ENCODE results near the gene ACADM. TPM values are rescaled to one million over a fixed set of nuclear protein-coding genes. Genes with fewer than 3 reads are reported as not detected.
"Not testable (repeated sequence)": the region's sequence is repeated elsewhere in the genome, so short reads cannot be mapped to it uniquely, and the experiment has no call there.

The ACADM gene
- total and polyA plus RNA-seq, 4 experiments from 2014 or later = 31.9 to 67.2 (median 41.6) TPM

DNA sequence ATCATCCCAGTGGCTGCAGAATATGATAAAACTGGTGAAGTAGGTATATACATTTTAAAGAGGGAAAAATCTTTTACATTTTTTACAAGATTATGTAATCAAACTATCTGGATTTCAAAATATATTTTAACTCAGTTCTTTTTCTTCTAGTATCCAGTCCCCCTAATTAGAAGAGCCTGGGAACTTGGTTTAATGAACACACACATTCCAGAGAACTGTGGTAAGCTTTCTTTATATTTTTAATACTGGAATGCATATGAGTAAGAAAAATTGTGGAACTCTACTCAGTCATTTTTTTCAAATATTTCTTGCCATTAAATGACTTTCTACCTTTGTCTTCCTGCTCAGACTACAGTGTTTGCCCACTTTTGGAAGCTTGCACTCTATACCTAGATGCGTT is 8.2 kb downstream of the ACADM start:
- no peaks in the 10 kb centered on the region for H3K27me3 ChIP-seq (ENCODE audit: insufficient read depth, low read length)
- no peak overlapping the region for H3K4me3 Mint-ChIP-seq
- H3K36me3 ChIP-seq (ENCODE audit: insufficient read depth, low read length) = peaks cover 13% of the 10 kb centered on the region
- H3K27ac Mint-ChIP-seq = no peak overlapping the region
- H3K4me3 ChIP-seq (ENCODE audit: low read length in 2 of 2) = no peak overlapping the region
- H3K36me3 Mint-ChIP-seq = peaks cover 18 to 26% of the 10 kb centered on the region in 2 donors
- peaks cover 2% of the 10 kb centered on the region for H3K4me1 ChIP-seq (ENCODE audit: insufficient read depth, low read length)
- no peak for DNase-seq
- H3K27me3 Mint-ChIP-seq = no peaks in the 10 kb centered on the region
- ChIA-PET CTCF (ENCODE audit: partially characterized antibody) (no interaction called here), POLR2A (ENCODE audit: partially characterized antibody) (interaction anchor here (0.6 kb wide), 1 partner anchor 15 kb away, joined by 3 read pairs; no protein-coding TSS in a partner anchor)
- H3K9me3 Mint-ChIP-seq = no peaks in the 10 kb centered on the region
- H3K27ac ChIP-seq (ENCODE audit: low read depth, low read length) = no peak overlapping the region
- intact Hi-C loops (cut with micrococcal nuclease) = no loop called here
- H3K4me1 Mint-ChIP-seq = peaks cover 2 to 6% (median 5%) of the 10 kb centered on the region in 4 donors
- no peaks in the 10 kb centered on the region for H3K9me3 ChIP-seq (ENCODE audit: control insufficient read depth in 1 of 2, low read length in 2 of 2)

DNA sequence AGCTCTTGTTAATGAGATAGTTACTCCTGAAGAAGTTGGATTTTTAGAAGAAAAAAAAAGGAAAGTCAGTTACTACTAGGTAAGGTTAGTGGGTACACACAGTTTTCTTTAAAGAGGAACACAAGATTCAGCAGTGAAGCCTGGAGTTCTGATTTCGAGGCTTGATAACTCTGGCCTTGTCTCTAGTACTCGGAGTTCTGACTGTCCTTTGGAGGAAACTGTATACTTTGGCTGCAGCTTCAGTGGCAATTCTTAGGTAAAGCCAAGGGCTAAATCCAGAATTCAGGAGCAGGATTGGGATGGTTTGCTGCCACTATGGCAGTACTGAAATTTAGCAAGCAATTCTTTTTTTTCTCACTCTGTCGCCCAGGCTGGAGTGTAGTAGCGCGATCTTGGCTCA is 9.2 kb downstream of the ACADM start:
- DNase-seq = no peak
- peaks cover 21 to 28% of the 10 kb centered on the region in 2 donors for H3K36me3 Mint-ChIP-seq
- H3K27ac Mint-ChIP-seq = peak overlapping the region in 1 of 7 donors; percentile 2
- POLR2A ChIA-PET (ENCODE audit: partially characterized antibody) = no interaction called here
- Histone ChIP-seq H3K27me3 (ENCODE audit: insufficient read depth, low read length) (no peaks in the 10 kb centered on the region), H3K9me3 (ENCODE audit: control insufficient read depth in 1 of 2, low read length in 2 of 2) (no peaks in the 10 kb centered on the region), H3K4me1 (ENCODE audit: insufficient read depth, low read length) (no peaks in the 10 kb centered on the region), H3K27ac (ENCODE audit: low read depth, low read length) (no peak overlapping the region), H3K4me3 (ENCODE audit: low read length in 2 of 2) (no peak overlapping the region), H3K36me3 (ENCODE audit: insufficient read depth, low read length) (peaks cover 13% of the 10 kb centered on the region)
- H3K4me1 Mint-ChIP-seq = peaks cover 0 to 5% (median 2%) of the 10 kb centered on the region in 4 donors
- H3K9me3 Mint-ChIP-seq = no peaks in the 10 kb centered on the region
- intact Hi-C loops (cut with micrococcal nuclease) = no loop called here
- H3K27me3 Mint-ChIP-seq = no peaks in the 10 kb centered on the region
- CTCF ChIA-PET (ENCODE audit: partially characterized antibody) = no interaction called here
- no peak overlapping the region for H3K4me3 Mint-ChIP-seq

DNA sequence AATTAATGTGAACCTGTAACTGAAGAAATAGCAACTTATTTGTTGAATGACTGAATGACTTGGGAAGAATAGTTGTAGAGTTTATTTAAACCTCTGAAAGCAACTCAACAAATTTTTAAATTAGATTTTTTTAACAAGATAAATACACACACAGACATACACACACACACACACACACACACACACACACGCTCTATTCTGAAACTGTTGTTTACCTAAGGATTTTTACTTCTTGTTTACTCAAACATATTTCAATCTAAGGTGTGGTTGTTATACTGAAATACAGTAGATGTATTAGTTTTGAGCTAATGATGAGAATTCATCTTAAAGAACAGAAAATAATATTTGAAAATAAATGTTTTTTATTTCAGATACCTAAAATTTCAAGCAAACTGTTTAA is 11.5 kb downstream of the ACADM start:
- no peaks in the 10 kb centered on the region for H3K4me1 ChIP-seq (ENCODE audit: insufficient read depth, low read length)
- peak overlapping the region in 1 of 7 donors; percentile 57 for H3K27ac Mint-ChIP-seq
- H3K4me1 Mint-ChIP-seq = peaks cover 0 to 5% (median under 1%) of the 10 kb centered on the region in 4 donors
- ChIA-PET POLR2A (ENCODE audit: partially characterized antibody) (no interaction called here), CTCF (ENCODE audit: partially characterized antibody) (no interaction called here)
- peaks cover 29 to 42% of the 10 kb centered on the region in 2 donors for H3K36me3 Mint-ChIP-seq
- no peaks in the 10 kb centered on the region for H3K9me3 Mint-ChIP-seq
- H3K36me3 ChIP-seq (ENCODE audit: insufficient read depth, low read length) = peaks cover 17% of the 10 kb centered on the region
- H3K4me3 Mint-ChIP-seq = no peak overlapping the region
- H3K27ac ChIP-seq (ENCODE audit: low read depth, low read length) = no peak overlapping the region
- intact Hi-C loops (cut with micrococcal nuclease) = no loop called here
- H3K9me3 ChIP-seq (ENCODE audit: control insufficient read depth in 1 of 2, low read length in 2 of 2) = no peaks in the 10 kb centered on the region
- DNase-seq = no peak
- H3K27me3 ChIP-seq (ENCODE audit: insufficient read depth, low read length) = no peaks in the 10 kb centered on the region
- H3K27me3 Mint-ChIP-seq = no peaks in the 10 kb centered on the region
- H3K4me3 ChIP-seq (ENCODE audit: low read length in 2 of 2) = no peak overlapping the region

DNA sequence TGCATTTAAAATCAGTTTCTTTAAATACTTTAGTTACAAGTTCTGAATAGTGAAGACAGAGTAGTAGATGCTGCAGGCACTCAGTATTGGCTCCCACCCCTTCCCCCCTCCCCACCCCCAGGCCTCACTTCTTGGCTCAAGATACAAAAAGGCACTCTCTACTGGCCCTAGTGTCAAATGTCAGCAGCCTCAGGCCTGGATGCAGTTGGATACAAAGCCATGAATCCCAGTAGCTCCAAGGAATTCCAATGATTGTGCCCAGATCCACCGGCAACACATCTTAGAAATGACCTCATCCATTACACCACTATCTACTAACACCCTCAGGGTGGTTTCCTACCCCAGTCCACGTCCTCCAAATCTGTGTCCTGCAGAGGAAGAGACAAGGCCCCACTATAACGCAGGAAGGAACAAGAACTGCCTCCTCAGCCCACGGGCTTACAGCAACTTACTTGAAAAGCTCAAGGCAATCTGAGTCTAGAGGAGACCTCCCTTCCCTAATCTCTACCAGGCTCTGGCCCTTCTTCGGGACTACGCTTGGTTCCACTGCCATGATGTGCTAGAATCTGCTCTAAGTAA is 17.6 kb downstream of the ACADM start:
- no peaks in the 10 kb centered on the region for H3K4me1 Mint-ChIP-seq
- H3K4me3 ChIP-seq (ENCODE audit: low read length in 2 of 2) = no peak overlapping the region
- H3K9me3 Mint-ChIP-seq = no peaks in the 10 kb centered on the region
- no peaks in the 10 kb centered on the region for H3K27me3 ChIP-seq (ENCODE audit: insufficient read depth, low read length)
- H3K9me3 ChIP-seq (ENCODE audit: control insufficient read depth in 1 of 2, low read length in 2 of 2) = no peaks in the 10 kb centered on the region
- intact Hi-C loops (cut with micrococcal nuclease) = no loop called here
- H3K27me3 Mint-ChIP-seq = no peaks in the 10 kb centered on the region
- POLR2A ChIA-PET (ENCODE audit: partially characterized antibody) = no interaction called here
- H3K36me3 Mint-ChIP-seq = peaks cover 37 to 60% of the 10 kb centered on the region in 2 donors
- no peak for DNase-seq
- H3K27ac ChIP-seq (ENCODE audit: low read depth, low read length) = no peak overlapping the region
- peaks cover 25% of the 10 kb centered on the region for H3K36me3 ChIP-seq (ENCODE audit: insufficient read depth, low read length)
- CTCF ChIA-PET (ENCODE audit: partially characterized antibody) = no interaction called here
- no peaks in the 10 kb centered on the region for H3K4me1 ChIP-seq (ENCODE audit: insufficient read depth, low read length)
- no peak overlapping the region for H3K27ac Mint-ChIP-seq
- H3K4me3 Mint-ChIP-seq = no peak overlapping the region

DNA sequence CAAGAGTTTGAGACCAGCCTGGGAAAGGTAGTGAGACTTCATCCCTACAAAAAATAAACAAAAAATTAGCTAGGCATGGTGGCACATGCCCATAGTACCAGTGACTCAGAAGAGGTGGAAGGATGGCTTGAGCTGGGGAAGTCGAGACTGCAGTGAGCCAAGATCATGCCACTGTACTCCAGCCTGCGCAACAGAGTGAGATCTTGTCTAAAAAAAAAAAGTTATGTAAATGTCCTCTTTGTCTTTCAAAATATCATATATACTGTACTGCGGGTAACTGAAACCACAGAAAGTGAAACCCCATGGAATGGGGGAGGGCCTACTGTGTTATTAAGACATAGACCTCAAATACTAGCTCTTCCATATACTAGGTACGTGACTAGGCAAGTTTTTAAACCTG is 20.8 kb downstream of the ACADM start:
- H3K4me3 Mint-ChIP-seq = no peak overlapping the region
- no peaks in the 10 kb centered on the region for H3K27me3 Mint-ChIP-seq
- Histone ChIP-seq H3K4me1 (ENCODE audit: insufficient read depth, low read length) (no peaks in the 10 kb centered on the region), H3K27me3 (ENCODE audit: insufficient read depth, low read length) (no peaks in the 10 kb centered on the region), H3K4me3 (ENCODE audit: low read length in 2 of 2) (no peak overlapping the region), H3K27ac (ENCODE audit: low read depth, low read length) (no peak overlapping the region), H3K36me3 (ENCODE audit: insufficient read depth, low read length) (peaks cover 26% of the 10 kb centered on the region), H3K9me3 (ENCODE audit: control insufficient read depth in 1 of 2, low read length in 2 of 2) (no peaks in the 10 kb centered on the region)
- CTCF ChIA-PET (ENCODE audit: partially characterized antibody) = no interaction called here
- DNase-seq = no peak
- POLR2A ChIA-PET (ENCODE audit: partially characterized antibody) = no interaction called here
- no peaks in the 10 kb centered on the region for H3K9me3 Mint-ChIP-seq
- peaks cover 37 to 52% of the 10 kb centered on the region in 2 donors for H3K36me3 Mint-ChIP-seq
- intact Hi-C loops (cut with micrococcal nuclease) = no loop called here
- H3K4me1 Mint-ChIP-seq = no peaks in the 10 kb centered on the region
- peak overlapping the region in 1 of 7 donors; percentile 80 for H3K27ac Mint-ChIP-seq

DNA sequence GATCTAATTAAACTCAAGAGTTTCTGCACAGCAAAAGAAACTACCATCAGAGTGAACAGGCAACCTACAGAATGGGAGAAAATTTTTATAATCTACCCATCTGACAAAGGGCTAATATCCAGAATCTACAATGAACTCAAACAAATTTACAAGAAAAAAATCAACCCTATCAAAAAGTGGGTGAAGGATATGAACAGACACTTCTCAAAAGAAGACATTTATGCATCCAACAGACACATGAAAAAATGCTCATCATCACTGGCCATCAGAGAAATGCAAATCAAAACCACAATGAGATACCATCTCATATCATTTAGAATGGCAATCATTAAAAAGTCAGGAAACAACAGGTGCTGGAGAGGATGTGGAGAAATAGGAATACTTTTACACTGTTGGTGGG is 32.7 kb downstream of the ACADM start:
- peaks cover 41 to 53% of the 10 kb centered on the region in 2 donors for H3K36me3 Mint-ChIP-seq
- POLR2A ChIA-PET (ENCODE audit: partially characterized antibody); intact Hi-C loops (cut with micrococcal nuclease): not testable (repeated sequence)

DNA sequence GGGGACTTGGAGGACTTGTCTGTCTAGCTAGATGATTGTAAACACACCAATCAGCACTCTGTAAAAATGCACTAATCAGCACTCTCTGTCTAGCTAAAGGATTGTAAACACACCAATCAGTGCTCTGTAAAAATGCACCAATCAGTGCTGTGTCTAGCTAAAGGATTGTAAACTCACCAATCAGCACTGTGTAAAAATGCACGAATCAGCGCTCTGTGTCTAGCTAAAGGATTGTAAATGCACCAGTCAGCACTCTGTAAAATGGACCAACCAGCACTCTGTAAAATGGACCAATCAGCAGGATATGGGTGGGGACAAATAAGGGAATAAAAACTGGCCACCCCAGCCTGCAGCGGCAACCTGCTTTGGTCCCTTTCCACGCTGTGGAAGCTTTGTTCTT is 34.0 kb downstream of the ACADM start:
- H3K36me3 Mint-ChIP-seq = peaks cover 30 to 39% of the 10 kb centered on the region in 2 donors
- H3K4me3 ChIP-seq (ENCODE audit: low read length in 2 of 2); DNase-seq; CTCF ChIA-PET (ENCODE audit: partially characterized antibody); H3K27me3 ChIP-seq (ENCODE audit: insufficient read depth, low read length); H3K9me3 Mint-ChIP-seq; intact Hi-C loops (cut with micrococcal nuclease); H3K4me1 ChIP-seq (ENCODE audit: insufficient read depth, low read length); POLR2A ChIA-PET (ENCODE audit: partially characterized antibody); H3K9me3 ChIP-seq (ENCODE audit: control insufficient read depth in 1 of 2, low read length in 2 of 2); H3K36me3 ChIP-seq (ENCODE audit: insufficient read depth, low read length); H3K27me3 Mint-ChIP-seq; H3K4me3 Mint-ChIP-seq; H3K27ac Mint-ChIP-seq; H3K4me1 Mint-ChIP-seq; H3K27ac ChIP-seq (ENCODE audit: low read depth, low read length): not testable (repeated sequence)

More for the DNA sequence above, 32.7 kb downstream of the ACADM start:
- CTCF ChIA-PET (ENCODE audit: partially characterized antibody); H3K27me3 ChIP-seq (ENCODE audit: insufficient read depth, low read length); H3K9me3 ChIP-seq (ENCODE audit: control insufficient read depth in 1 of 2, low read length in 2 of 2); H3K4me1 Mint-ChIP-seq; H3K27ac Mint-ChIP-seq; DNase-seq; H3K9me3 Mint-ChIP-seq; H3K27ac ChIP-seq (ENCODE audit: low read depth, low read length); H3K4me3 Mint-ChIP-seq; H3K4me3 ChIP-seq (ENCODE audit: low read length in 2 of 2); H3K27me3 Mint-ChIP-seq; H3K4me1 ChIP-seq (ENCODE audit: insufficient read depth, low read length); H3K36me3 ChIP-seq (ENCODE audit: insufficient read depth, low read length): not testable (repeated sequence)
